HepG2 (cell line): ENCODE measurements around the gene ERFL. TPM values are rescaled to one million over a fixed set of nuclear protein-coding genes. Genes with fewer than 3 reads are reported as not detected.

Experiments used
- HNF4G ChIP-seq, 2 experiments: sonication (generic) in 1 of 2; formaldehyde crosslinking in 1 of 2; IDR thresholded peaks; 2 replicates each; pipeline versions ENCODE4 v1.4.0 to v1.6.1; 2011 to 2020; ENCODE audit warnings: borderline replicate concordance in 2 of 2, low read depth in 2 of 2, mild to moderate bottlenecking in 2 of 2, low read length in 1 of 2, missing genetic modification reagents in 1 of 2, moderate library complexity in 1 of 2
- PAXIP1 ChIP-seq: sonication (generic); formaldehyde crosslinking; conservative IDR thresholded peaks from 2 replicates; pipeline ENCODE4 v1.4.0; 2020; ENCODE audit warnings: mild to moderate bottlenecking, missing genetic modification reagents, moderate library complexity
- SP5 ChIP-seq: IDR thresholded peaks from 2 replicates; pipeline ENCODE4 v1.6.1; 2016; ENCODE audit warnings: low read depth, borderline replicate concordance
- TBX2 ChIP-seq: sonication (generic); formaldehyde crosslinking; IDR thresholded peaks from 2 replicates; pipeline ENCODE4 v1.5.0; 2020; ENCODE audit warnings: missing genetic modification reagents, mild to moderate bottlenecking, borderline replicate concordance
- YY1 ChIP-seq: IDR thresholded peaks from 2 replicates; pipeline ENCODE4 v1.6.1; 2011; ENCODE audit warnings: low read length, low read depth, moderate library complexity, mild to moderate bottlenecking; ENCODE audit not compliant: insufficient read depth, insufficient replicate concordance
- ZC3H4 ChIP-seq: sonication (generic); formaldehyde crosslinking; IDR thresholded peaks from 2 replicates; pipeline ENCODE4 v1.4.0; 2020; ENCODE audit warnings: missing genetic modification reagents, borderline replicate concordance
- ZNF746 ChIP-seq: sonication (generic); formaldehyde crosslinking; IDR thresholded peaks from 2 replicates; pipeline ENCODE4 v1.8.0; 2022; ENCODE audit warnings: mild to moderate bottlenecking, missing genetic modification reagents
- polyA plus RNA-seq, 8 experiments: library from polyadenylated mRNA; depleted of rRNA in 3 of 8; stranded (reverse) in 7 of 8; unstranded in 1 of 8; fragments of >200 nt; fragmentation: Illumina TruSeq in 4 of 8; extraction: Trizol in 4 of 8; gene quantifications; 2 replicates each; pipeline versions ENCODE4 v1.2.1 to v1.2.3, GENCODE V29; 2011 to 2016; ENCODE audit warnings: low read depth in 4 of 8, missing spikeins in 1 of 8, mixed read lengths in 1 of 8; ENCODE audit not compliant: insufficient read depth in 1 of 8
- total RNA-seq, 5 experiments: library from RNA; depleted of rRNA; stranded (reverse); fragments of >200 nt; fragmentation: Illumina TruSeq; extraction: Trizol; gene quantifications; 2 replicates each; pipeline ENCODE4 v1.2.3, GENCODE V29; 2016; ENCODE audit warnings: low read depth in 1 of 5
- TF ChIP-seq, protein P1 (sequence below): sonication (generic); formaldehyde crosslinking; IDR thresholded peaks from 2 replicates; pipeline ENCODE4 v1.4.0; 2020; ENCODE audit warnings: missing genetic modification reagents
- TF ChIP-seq, protein P2 (sequence below): sonication (generic); formaldehyde crosslinking; IDR thresholded peaks from 2 replicates; pipeline ENCODE4 v1.4.0; 2020; ENCODE audit warnings: mild to moderate bottlenecking, missing genetic modification reagents
- TF ChIP-seq, protein P3 (sequence below): sonication (generic); formaldehyde crosslinking; IDR thresholded peaks from 2 replicates; pipeline ENCODE4 v1.8.0; 2022; ENCODE audit warnings: missing genetic modification reagents, mild to moderate bottlenecking, moderate library complexity, borderline replicate concordance
- TF ChIP-seq, protein P4 (sequence below): sonication (generic); formaldehyde crosslinking; IDR thresholded peaks from 2 replicates; pipeline ENCODE4 v1.4.0; 2020; ENCODE audit warnings: missing genetic modification reagents

Gene ERFL
- total and polyA plus RNA-seq, 2 of the 13 experiments (the other 11 are each of a cell fraction or from before 2014, with no cell fraction given): not detected

- TF ChIP-seq, protein P1, sequence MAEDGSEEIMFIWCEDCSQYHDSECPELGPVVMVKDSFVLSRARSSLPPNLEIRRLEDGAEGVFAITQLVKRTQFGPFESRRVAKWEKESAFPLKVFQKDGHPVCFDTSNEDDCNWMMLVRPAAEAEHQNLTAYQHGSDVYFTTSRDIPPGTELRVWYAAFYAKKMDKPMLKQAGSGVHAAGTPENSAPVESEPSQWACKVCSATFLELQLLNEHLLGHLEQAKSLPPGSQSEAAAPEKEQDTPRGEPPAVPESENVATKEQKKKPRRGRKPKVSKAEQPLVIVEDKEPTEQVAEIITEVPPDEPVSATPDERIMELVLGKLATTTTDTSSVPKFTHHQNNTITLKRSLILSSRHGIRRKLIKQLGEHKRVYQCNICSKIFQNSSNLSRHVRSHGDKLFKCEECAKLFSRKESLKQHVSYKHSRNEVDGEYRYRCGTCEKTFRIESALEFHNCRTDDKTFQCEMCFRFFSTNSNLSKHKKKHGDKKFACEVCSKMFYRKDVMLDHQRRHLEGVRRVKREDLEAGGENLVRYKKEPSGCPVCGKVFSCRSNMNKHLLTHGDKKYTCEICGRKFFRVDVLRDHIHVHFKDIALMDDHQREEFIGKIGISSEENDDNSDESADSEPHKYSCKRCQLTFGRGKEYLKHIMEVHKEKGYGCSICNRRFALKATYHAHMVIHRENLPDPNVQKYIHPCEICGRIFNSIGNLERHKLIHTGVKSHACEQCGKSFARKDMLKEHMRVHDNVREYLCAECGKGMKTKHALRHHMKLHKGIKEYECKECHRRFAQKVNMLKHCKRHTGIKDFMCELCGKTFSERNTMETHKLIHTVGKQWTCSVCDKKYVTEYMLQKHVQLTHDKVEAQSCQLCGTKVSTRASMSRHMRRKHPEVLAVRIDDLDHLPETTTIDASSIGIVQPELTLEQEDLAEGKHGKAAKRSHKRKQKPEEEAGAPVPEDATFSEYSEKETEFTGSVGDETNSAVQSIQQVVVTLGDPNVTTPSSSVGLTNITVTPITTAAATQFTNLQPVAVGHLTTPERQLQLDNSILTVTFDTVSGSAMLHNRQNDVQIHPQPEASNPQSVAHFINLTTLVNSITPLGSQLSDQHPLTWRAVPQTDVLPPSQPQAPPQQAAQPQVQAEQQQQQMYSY (CRISPR knock-in tag): no peak
- no peak for TF ChIP-seq ZC3H4 (CRISPR knock-in tag)
- TF ChIP-seq, protein P2, sequence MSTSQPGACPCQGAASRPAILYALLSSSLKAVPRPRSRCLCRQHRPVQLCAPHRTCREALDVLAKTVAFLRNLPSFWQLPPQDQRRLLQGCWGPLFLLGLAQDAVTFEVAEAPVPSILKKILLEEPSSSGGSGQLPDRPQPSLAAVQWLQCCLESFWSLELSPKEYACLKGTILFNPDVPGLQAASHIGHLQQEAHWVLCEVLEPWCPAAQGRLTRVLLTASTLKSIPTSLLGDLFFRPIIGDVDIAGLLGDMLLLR: no peak
- TF ChIP-seq ZNF746 (CRISPR knock-in tag): no peak
- no peak for TF ChIP-seq YY1
- peak; percentile 47; the same call in 1 of the 2 replicates for TF ChIP-seq TBX2 (CRISPR knock-in tag)
- peak; percentile 26; the same call in 1 of the 2 replicates for TF ChIP-seq HNF4G (IDR thresholded peaks at IDR 0.05; ENCODE audit: borderline replicate concordance, low read depth, low read length)
- TF ChIP-seq HNF4G (CRISPR knock-in tag; IDR thresholded peaks at IDR 0.05; ENCODE audit: borderline replicate concordance, low read depth): no peak
- TF ChIP-seq, protein P3, sequence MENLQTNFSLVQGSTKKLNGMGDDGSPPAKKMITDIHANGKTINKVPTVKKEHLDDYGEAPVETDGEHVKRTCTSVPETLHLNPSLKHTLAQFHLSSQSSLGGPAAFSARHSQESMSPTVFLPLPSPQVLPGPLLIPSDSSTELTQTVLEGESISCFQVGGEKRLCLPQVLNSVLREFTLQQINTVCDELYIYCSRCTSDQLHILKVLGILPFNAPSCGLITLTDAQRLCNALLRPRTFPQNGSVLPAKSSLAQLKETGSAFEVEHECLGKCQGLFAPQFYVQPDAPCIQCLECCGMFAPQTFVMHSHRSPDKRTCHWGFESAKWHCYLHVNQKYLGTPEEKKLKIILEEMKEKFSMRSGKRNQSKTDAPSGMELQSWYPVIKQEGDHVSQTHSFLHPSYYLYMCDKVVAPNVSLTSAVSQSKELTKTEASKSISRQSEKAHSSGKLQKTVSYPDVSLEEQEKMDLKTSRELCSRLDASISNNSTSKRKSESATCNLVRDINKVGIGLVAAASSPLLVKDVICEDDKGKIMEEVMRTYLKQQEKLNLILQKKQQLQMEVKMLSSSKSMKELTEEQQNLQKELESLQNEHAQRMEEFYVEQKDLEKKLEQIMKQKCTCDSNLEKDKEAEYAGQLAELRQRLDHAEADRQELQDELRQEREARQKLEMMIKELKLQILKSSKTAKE (CRISPR knock-in tag): peak; percentile 46; the same call in 1 of the 2 replicates
- TF ChIP-seq, protein P4, sequence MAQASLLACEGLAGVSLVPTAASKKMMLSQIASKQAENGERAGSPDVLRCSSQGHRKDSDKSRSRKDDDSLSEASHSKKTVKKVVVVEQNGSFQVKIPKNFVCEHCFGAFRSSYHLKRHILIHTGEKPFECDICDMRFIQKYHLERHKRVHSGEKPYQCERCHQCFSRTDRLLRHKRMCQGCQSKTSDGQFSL (CRISPR knock-in tag): no peak
- 0 out of 2 replicates have a peak, but pooled peaks have one; percentile 17 for TF ChIP-seq SP5 (CRISPR knock-in tag)
- peak; percentile 55 for TF ChIP-seq PAXIP1
These were observed 34.4 kb downstream of the ERFL start (continued) for GRCh38 chr19:41893899-41894298.
